Measurements from ENCODE around the gene TMEM223. TPM values are rescaled to one million over a fixed set of nuclear protein-coding genes. Genes with fewer than 3 reads are reported as not detected.

Gene TMEM223
- total and polyA plus RNA-seq, 9 of the 15 experiments (the other 6 are each of a cell fraction or from before 2014, with no cell fraction given): 5.9 to 34.5 (median 19.6) TPM

DNA sequence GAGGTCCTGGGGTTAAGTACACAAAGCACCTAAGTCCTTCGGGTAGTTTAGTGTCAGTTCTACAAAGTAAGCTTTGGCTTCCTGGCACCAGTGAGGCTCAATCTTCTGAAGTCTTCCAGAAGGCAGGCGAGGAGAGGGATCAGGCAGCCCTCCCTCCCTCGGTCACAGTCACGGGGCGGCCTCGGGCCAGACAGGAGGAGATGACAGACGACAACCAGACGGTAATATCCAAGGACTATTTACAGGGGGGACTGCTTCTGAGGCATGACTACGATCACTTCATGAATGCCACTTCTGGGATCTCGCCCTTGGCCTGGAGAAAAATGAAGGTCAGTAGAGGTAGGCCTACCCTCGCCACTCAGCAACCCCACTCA, 383 bp upstream of the TMEM223 start:
- ATAC-seq (peak; percentile 4; the same call in 2 of the 3 replicates), FAIRE-seq (no peak), DNase-seq (ENCODE audit: extremely low read depth in 1 of 4, low spot score in 3 of 4) (peak in 2 of 4 experiments; percentile 37 to 56)
- intact Hi-C loops (cut with micrococcal nuclease) (no loop called here), in situ Hi-C loops (cut with MboI) (no loop called here)
- H3K9me3 ChIP-seq (replicated peaks; ENCODE audit: control insufficient read depth, insufficient read depth, low read depth, low read length): no peaks in the 10 kb centered on the region
- BruUV-seq (replicated peaks): no TSS peak
- peaks cover 80% of the 10 kb centered on the region for H3K36me3 ChIP-seq (ENCODE audit: control insufficient read depth, insufficient read depth, low read length)
- 29% methylated on average over 11 of the region's 11 CpGs for WGBS (ENCODE audit: insufficient coverage, low coverage, missing lambda C conversion rate)
- H3K9ac ChIP-seq (ENCODE audit: insufficient read depth in 1 of 2, low read depth in 2 of 2, low read length in 2 of 2): peak overlapping the region; percentile 33 to 85
- H2AFZ ChIP-seq (ENCODE audit: low read depth, low read length): peak overlapping the region; percentile 90
- CTCF ChIA-PET (ENCODE audit: low intra/inter-chr PET ratio): no interaction called here
- no peaks in the 10 kb centered on the region for H3K9me1 ChIP-seq (ENCODE audit: control insufficient read depth, insufficient read depth, low read length)
- peaks cover 21 to 27% of the 10 kb centered on the region in 2 experiments for H3K4me1 ChIP-seq (replicated peaks in 1 of 2; ENCODE audit: control insufficient read depth in 2 of 2, insufficient read depth in 2 of 2, low read length in 2 of 2)
- H3K27ac ChIP-seq (ENCODE audit: extremely low read depth, low read depth, low read length): peak overlapping the region; percentile 91
- H3K27me3 ChIP-seq (ENCODE audit: control insufficient read depth in 2 of 2, insufficient read depth in 2 of 2, low read length in 2 of 2): no peaks in the 10 kb centered on the region
- peaks cover 47% of the 10 kb centered on the region for H3K79me2 ChIP-seq (ENCODE audit: control insufficient read depth, insufficient read depth, low read length)
- H3K4me2 ChIP-seq (ENCODE audit: insufficient read depth, low read length): peak overlapping the region; percentile 95
- H3K4me3 ChIP-seq: peak overlapping the region; percentile 100
- POLR2A ChIA-PET: interaction anchor here (0.7 to 11.4 kb wide), 6 partner anchors 10 to 63 kb away, joined by 3 to 116 read pairs (median 13); partner anchors contain the start of gene NXF1
- H4K20me1 ChIP-seq (replicated peaks; ENCODE audit: control insufficient read depth, insufficient read depth, low read length): no peaks in the 10 kb centered on the region
- TF ChIP-seq, protein P1, sequence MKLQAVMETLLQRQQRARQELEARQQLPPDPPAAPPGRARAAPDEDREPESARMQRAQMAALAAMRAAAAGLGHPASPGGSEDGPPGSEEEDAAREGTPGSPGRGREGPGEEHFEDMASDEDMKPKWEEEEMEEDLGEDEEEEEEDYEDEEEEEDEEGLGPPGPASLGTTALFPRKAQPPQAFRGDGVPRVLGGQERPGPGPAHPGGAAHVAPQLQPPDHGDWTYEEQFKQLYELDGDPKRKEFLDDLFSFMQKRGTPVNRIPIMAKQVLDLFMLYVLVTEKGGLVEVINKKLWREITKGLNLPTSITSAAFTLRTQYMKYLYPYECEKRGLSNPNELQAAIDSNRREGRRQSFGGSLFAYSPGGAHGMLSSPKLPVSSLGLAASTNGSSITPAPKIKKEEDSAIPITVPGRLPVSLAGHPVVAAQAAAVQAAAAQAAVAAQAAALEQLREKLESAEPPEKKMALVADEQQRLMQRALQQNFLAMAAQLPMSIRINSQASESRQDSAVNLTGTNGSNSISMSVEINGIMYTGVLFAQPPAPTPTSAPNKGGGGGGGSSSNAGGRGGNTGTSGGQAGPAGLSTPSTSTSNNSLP (IDR thresholded peaks at IDR 0.05; ENCODE audit: borderline replicate concordance, low read depth, low read length): no peak
- TF ChIP-seq LEF1 (IDR thresholded peaks at IDR 0.05) (peak; percentile 43; the same call in 1 of the 2 replicates), ZNF707 (CRISPR knock-in tag; conservative IDR thresholded peaks at IDR 0.05) (no peak), RAD21 (CRISPR knock-in tag; conservative IDR thresholded peaks at IDR 0.05 in 1 of 2, IDR thresholded peaks at IDR 0.05 in 1 of 2) (0 out of 4 replicates have a peak, but pooled peaks of 1 of the 2 experiments have one; percentile 4), MEIS2 (IDR thresholded peaks at IDR 0.05; ENCODE audit: partially characterized antibody) (peak; percentile 77), ZNF24 (IDR thresholded peaks at IDR 0.05) (0 out of 2 replicates have a peak, but pooled peaks have one; percentile 10), JUNB (CRISPR knock-in tag; conservative IDR thresholded peaks at IDR 0.05) (no peak), TGIF2 (CRISPR knock-in tag; IDR thresholded peaks at IDR 0.05) (no peak), FOXA3 (CRISPR knock-in tag; conservative IDR thresholded peaks at IDR 0.05 in 1 of 2, IDR thresholded peaks at IDR 0.05 in 1 of 2) (peak in 1 of 2 experiments; percentile 7; a peak in 1 of 4 replicates), SAFB (IDR thresholded peaks at IDR 0.05; ENCODE audit: borderline replicate concordance, low read depth, low read length) (no peak), ARNT (IDR thresholded peaks at IDR 0.05) (peak in 1 of 2 experiments; percentile 38; a peak in 1 of 4 replicates), HDGF (IDR thresholded peaks at IDR 0.05) (peak; percentile 36; the same call in 1 of the 2 replicates), MITF (IDR thresholded peaks at IDR 0.05) (peak; percentile 32; the same call in 1 of the 2 replicates), ZNF699 (CRISPR knock-in tag; IDR thresholded peaks at IDR 0.05; ENCODE audit: insufficient replicate concordance) (no peak), SLC30A9 (CRISPR knock-in tag; IDR thresholded peaks at IDR 0.05) (no peak), TARDBP (IDR thresholded peaks at IDR 0.05) (0 out of 2 replicates have a peak, but pooled peaks have one; percentile 43)
- TF ChIP-seq, protein P2, sequence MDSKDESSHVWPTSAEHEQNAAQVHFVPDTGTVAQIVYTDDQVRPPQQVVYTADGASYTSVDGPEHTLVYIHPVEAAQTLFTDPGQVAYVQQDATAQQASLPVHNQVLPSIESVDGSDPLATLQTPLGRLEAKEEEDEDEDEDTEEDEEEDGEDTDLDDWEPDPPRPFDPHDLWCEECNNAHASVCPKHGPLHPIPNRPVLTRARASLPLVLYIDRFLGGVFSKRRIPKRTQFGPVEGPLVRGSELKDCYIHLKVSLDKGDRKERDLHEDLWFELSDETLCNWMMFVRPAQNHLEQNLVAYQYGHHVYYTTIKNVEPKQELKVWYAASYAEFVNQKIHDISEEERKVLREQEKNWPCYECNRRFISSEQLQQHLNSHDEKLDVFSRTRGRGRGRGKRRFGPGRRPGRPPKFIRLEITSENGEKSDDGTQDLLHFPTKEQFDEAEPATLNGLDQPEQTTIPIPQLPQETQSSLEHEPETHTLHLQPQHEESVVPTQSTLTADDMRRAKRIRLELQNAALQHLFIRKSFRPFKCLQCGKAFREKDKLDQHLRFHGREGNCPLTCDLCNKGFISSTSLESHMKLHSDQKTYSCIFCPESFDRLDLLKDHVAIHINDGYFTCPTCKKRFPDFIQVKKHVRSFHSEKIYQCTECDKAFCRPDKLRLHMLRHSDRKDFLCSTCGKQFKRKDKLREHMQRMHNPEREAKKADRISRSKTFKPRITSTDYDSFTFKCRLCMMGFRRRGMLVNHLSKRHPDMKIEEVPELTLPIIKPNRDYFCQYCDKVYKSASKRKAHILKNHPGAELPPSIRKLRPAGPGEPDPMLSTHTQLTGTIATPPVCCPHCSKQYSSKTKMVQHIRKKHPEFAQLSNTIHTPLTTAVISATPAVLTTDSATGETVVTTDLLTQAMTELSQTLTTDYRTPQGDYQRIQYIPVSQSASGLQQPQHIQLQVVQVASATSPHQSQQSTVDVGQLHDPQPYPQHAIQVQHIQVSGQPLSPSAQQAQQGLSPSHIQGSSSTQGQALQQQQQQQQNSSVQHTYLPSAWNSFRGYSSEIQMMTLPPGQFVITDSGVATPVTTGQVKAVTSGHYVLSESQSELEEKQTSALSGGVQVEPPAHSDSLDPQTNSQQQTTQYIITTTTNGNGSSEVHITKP (IDR thresholded peaks at IDR 0.05; ENCODE audit: partially characterized antibody): peak; percentile 23

Data from K562 (cell line).